ENCODE results near the gene PGA4.

DNA sequence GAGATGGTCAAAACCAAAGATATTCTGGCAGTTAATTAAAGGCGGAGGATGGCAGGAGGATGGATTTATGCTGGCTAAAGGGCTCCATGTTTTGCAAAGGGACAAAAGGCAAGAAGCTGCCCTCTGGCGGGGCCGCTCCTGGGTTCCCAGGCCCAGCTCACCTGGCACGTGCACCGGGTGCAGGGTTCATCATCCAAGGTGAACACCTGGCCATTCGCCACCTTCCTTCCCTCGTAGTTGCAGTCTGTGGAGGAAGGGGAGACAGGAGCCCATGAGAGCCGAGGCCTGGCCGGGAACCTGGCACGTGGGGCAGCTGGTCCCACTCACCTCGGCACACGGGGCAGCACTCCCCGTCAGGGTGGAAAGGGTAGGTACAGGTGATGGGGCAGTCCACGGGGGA, 42.6 kb downstream of the PGA4 start:
- TF ChIP-seq, protein P1, sequence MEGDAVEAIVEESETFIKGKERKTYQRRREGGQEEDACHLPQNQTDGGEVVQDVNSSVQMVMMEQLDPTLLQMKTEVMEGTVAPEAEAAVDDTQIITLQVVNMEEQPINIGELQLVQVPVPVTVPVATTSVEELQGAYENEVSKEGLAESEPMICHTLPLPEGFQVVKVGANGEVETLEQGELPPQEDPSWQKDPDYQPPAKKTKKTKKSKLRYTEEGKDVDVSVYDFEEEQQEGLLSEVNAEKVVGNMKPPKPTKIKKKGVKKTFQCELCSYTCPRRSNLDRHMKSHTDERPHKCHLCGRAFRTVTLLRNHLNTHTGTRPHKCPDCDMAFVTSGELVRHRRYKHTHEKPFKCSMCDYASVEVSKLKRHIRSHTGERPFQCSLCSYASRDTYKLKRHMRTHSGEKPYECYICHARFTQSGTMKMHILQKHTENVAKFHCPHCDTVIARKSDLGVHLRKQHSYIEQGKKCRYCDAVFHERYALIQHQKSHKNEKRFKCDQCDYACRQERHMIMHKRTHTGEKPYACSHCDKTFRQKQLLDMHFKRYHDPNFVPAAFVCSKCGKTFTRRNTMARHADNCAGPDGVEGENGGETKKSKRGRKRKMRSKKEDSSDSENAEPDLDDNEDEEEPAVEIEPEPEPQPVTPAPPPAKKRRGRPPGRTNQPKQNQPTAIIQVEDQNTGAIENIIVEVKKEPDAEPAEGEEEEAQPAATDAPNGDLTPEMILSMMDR (IDR thresholded peaks at IDR 0.05): no peak
- TF ChIP-seq POLR2AphosphoS5 (IDR thresholded peaks at IDR 0.05) (no peak), POLR2A (IDR thresholded peaks at IDR 0.05) (no peak)

Data from upper lobe of left lung (tissue), 4 donors.